Measurements from ENCODE around the gene SFRP2.

SFRP2 gene

DNA sequence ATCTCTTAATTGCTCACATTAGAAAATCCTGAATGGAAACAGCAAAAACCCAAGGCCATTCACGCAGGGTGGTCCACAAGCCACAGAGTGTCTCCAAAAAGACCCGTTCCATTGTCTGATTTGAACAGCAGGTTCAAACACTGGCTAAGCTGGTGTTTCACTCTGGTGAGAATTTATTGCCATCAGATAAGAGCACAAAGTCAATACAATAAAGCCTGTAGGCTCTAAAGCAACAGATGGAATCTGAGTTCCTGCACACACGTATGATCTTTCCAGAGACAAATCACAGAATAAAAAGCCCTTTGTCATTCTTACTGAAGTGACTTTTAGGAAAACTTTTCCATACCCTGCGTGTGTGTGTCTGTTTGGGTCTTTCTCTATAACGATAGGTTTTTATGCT is 5.1 kb upstream of the SFRP2 start:
- no peak for FAIRE-seq

DNA sequence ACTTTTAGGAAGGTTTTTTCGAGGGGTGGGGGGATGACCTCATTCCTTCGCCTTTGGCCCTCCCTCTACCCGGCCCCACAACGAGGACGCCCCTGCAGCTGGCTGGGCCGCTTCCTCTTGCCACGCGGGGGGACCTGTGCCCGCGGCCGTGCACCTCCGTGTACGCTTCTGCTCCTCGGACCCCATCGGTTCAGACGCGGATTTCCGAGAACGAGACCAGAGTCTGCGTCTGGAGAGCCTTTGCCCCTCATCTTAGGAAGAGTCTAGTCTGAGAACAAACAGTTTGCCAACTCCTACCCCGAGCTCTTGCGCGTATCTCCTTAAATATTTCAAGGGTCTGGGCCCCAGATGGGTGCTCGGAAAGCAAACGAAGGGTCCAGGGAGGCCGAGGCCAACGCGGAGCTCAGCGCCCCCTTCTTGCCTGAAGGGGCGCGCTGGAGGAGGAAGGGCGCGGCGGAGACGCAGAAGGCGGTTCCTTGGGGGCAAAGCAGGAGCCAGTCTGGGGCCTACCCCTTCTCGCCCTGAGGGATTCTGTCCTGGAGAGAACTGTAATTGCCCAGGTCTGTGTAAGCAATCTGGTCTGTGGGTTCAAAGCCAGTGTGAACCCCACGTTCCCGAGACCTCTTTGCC is 3.9 kb upstream of the SFRP2 start:
- FAIRE-seq, result no peak

DNA sequence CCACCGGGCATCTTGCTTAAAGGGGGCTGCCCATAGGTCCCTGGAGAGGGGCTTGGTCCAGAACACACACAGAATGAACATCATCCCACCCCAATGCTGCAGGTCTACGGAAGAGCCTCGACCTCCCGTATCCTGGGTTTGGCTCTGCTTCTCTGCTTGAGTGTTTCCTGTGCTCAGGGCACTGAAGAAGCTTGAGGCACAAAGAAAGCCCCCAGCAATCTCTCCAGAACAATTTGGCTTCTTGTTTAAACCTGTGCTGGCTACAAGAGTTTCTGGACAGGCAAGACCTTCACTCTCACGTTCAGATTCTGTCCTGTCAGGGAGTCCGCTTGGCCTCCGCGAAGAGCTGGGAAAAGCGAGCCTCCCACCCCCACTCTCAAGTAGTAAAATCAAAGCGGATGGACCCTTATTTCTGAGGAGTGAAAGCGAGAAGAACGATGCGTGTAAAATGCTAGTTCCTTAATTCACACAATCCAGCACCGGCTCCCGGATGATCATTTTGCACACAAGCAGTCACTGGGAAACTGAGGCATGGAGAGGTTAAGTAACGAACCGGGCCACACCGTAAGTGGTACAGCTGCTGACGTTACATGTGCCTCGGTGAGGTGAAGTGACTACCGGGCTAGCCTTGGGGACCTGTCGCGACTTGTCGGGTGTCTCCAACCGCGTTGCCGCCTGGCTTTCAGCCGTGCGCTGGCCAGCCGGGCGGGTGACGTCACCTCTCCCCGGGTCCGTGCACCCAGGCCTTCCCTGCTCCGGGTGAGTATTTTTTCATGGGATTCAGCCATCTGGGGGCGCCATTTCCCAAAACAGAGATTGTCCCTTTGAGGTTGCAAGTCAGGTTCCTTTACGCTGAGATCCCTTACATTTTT is 3.1 kb upstream of the SFRP2 start:
- no peak for FAIRE-seq

DNA sequence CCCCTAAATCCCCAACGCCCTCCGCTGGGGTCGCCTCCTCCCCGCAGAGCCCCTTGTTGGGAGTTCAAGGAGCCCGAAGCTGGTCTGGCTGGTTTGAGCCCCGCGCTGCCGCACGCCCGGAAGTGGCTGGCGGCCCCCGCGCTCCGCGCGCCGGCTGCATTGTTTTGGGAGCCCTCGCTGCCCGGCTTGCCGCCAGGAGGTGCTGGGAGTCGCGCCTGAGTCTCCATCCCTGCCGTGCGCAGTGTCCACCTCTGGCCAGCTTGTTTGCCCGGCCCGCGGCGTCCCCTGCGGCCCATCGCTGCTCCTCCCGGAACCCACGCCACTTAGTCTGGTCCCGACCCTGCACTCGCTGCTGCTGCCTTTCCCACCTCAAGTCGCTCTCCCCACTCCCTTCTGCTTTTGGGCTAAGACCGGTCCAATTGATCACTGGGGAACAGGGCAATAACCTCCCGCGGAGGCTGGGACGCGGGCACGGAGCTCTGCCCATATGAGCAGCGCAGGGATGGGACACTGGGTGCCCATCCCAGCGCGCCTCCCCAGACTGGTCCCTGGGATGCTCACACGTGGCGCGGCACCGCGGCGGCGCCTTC is 2.2 kb upstream of the SFRP2 start:
- no peak for FAIRE-seq

DNA sequence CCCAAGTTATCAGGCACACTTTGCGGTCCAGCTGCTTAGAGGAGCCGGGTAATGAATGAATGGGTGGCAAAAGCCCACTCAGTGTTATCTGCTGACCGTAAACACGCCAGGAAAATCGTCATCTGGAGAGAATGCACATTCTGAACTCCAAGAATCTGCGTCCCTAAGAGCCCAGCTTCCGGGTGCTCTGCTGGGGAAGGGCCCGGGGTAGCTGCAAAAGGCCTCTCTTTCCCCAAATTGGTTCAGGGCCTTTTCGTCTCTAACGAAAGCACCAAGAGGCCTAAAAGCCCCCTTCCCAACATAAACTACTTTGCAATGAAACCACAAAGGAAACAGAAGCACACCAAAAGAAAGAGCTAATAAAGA is 1.6 kb upstream of the SFRP2 start:
- FAIRE-seq, result no peak

DNA sequence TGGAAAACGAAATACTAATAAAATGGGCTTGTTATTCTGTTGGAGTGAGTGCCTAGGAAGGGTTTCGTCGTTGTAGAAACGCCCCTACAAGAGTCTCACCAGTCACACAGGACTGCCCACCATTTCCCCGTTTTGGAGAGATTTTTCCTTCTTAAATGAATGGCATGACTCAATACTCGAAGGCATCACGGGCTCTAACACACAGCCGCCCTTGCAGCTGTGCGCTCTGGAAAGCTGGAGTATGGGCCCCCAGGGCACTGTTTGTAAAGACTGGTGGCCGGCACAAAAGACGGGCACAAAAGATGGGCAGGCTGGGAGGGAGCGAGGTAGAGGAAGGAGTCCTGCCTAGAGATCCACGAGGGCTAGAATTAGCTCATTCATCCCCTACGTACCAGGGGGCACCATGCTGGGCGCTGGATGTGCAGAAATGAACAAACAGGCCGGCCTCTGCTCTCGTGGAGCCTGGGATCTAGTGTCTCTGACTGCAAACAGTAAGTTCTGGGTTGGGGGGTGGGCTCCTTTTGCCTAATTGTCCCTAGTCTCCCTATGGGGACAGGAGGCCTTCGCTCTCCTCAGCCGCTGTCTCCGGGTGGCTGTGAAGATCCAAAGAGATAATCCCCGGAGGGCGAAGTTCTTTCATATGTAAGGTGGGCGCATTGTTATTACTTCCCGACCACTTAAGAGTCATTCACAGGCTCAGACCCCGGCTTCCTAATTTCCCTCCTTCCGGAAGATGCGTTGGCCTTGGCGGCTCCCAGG is 1.0 kb upstream of the SFRP2 start:
- no peak for FAIRE-seq

DNA sequence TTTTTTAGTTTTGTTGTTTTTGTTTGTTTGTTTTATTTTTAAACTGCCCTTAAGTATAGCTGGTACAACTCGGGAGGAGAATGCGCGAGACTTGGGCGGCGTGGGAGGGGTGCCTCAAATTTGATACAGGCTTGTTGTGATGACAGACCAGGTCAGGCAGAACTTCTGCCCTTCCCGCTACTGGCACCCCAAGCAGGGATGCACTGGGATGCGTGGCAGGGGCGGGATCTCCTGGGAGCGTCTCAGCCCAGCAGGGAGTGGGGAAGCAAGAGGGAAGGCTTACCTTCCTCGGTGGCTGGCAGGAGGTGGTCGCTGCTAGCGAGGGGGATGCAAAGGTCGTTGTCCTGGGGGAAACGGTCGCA is 851 bp downstream of the SFRP2 start:
- FAIRE-seq, result no peak

DNA sequence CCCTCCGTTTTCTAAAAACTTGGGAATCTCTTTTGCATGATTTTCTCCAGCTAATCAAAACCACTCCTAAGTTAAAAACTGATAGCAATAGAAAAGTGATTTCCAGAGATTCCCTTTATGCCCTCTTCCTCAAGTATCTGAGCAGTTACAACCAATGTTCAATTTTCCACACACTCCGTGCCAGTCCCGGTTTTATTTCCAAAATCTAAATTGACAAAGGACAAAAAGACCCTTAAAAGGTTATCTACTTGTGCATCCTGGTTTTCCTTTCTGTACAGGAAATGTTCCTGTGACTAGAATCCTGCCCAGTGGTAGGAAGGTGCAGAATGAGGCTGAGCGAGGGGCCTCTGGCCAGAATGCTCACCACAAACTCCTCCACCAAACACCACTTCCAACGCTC is 1.3 kb downstream of the SFRP2 start:
- no peak for FAIRE-seq

DNA sequence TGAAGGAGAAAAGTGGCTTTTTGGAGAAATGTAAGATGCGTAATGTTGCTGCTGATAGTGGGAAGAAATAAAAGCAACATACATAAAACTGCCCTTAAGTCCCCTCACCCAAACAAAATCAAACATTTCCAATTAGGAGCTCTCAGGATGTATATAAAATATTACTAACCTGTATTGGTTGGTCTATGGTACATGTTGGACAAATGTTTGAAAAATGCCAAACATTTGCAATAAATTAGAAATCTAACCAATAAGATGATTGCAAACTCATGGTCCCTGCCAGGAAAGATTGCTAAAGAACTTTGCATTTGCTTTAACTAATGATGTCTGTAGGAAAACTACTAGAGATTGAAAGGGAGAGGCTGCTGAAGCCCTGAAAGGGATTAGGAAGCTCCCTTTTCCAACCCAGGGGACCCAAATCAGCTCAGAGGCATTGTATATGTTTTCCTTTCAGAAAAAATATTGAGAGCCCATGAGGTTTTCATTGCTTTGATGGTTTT is 1.8 kb downstream of the SFRP2 start:
- FAIRE-seq, result no peak

DNA sequence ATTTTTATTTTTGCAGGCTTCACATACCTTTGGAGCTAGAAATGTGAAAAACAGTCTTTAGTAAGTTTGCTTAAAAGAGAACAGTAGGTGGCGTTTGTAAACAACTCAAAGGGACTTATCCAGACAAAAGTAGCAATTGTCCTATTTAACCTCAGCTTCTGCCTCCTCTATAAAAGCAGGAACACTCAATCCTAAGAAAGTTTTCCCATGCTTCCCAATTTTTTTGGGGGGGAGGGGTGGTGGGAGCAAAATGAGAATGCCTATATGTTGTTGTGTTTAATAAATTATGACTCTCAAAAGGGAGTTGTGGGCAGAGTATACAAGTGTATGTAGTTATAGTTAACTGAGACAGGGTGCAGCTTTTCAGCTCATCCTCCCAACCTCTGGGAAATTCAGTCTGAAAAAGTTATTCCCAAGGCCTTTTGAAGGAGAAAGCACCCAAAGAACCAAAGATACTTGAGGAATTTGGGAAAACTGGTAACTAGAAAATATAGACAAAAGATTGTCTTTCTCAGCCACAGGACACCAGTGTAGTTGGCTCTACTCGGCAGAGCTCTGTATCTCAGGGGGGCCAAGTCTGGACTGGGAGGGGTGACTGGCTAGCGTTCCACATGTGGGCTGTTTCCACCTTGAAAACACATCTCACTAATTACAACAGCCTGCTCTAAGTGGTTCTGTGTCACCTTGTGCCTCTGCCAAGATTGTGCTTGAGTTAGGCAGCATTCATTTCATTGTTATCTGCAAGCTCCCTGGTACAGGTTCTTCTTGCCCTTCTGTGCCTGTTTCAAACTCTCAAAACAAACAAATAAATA is 2.8 kb downstream of the SFRP2 start:
- FAIRE-seq, result peak; percentile 83

DNA sequence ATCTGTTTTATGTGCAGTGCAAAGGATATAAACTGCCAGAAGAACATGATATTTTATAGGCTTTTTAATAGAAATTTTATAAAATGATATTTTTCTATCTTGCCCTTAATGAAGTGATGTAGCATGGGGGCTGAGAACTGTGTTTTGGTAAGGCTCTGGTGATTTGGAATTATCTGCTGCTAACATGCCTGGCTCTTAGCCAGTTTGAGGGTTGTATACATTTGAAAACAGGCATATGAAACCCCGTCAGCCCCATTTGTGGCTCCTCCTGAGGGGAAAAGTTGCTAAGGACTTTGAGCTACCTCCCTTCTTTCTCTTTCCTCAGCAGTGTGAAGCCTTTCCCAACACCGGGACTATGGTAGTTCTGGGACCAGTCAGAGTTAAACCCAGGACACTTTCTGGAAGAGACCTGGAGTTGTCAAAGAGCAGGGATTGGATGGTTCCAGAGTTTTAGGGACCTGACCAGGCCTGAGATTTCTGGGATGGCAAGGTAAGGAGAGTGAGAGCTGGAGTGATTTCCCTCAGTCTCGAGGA is 4.7 kb downstream of the SFRP2 start:
- FAIRE-seq, result no peak

DNA sequence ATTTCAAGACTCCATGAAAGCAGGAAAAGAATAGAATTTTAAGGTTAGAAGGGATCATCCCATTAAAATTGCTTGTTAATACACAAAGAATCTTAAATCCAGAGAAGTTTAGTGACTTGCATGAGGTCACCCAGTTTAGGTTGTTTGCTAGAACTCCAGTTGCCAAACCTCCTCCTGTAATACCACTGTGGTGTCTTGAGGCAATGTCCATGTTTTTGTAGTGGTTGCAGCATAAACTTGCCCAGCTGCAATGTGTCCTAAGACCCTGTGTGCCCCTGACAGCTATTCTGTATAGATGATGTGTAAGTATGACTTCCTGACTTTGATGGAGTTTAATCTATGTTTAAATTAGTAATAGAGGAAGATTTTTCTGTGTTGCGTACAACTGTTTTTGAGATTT is 6.3 kb downstream of the SFRP2 start:
- no peak for FAIRE-seq

DNA sequence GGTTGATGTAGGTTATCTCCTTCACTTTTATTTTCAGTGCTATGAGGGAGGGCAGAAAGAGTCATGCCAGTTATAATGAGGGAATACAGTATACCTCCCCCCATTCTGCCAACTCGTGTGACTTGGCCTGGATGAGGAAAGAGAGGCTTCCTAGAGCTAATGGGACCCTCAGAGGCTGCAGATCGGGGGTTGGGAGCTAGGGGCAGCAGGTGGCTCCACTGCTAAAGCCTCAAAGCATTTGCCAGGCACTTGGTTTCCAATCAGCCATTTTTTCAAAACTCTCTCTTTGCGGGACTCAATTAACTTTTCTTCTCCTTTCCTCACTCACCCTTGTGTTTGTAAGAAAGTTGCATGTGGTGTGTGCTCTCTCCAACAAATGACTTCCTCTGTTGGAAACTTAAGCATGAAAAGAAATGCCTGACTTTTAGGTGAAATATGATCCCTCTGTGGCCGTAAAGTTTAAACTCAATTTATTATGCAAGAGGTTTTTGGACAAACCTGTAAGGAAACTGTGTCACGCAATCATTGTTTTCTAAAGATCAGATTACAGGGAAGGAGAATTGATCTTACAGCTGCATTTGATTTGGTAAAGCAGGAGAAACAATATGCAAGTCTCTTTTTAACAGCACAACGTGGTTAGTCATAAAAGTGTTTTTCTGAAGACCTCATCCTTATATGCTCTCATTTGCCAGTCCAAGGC is 7.0 kb downstream of the SFRP2 start:
- no peak for FAIRE-seq

DNA sequence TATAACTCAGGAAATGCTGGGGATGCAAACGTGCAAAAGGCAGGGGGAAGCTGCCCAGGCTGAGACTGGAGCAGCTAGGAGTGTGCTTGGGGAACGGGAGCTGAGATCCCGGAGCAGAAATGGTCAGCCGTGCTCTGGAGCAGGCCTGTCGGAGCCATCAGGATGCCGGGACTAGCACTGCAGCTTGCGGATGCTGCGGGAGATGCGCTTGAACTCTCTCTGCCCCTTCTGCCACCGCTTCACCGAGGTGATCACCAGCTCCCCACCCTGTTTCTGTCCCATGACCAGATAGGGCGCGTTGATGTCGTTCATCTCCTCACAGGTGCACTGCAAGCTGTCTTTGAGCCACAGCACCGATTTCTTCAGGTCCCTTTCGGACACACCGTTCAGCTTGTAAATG is 7.6 kb downstream of the SFRP2 start:
- FAIRE-seq, result no peak

DNA sequence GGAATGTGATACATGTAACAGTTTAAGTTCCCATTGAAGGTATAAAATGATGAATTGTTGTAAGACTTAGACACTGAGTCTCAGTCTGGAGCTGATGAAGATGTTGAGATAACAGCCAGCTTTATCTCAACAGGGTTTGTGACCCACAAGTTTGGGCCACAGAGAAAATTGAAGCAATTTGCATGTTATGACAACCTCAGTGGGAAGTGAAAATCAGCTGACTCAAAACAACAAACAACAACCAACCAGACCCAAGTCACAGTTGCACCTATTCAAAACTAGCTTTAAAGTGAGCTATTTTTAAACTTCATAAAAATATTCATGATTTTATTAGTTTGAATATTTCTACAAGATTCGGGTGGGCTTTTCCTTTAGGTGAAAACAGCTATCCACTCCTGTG is 8.0 kb downstream of the SFRP2 start:
- no peak for FAIRE-seq

DNA sequence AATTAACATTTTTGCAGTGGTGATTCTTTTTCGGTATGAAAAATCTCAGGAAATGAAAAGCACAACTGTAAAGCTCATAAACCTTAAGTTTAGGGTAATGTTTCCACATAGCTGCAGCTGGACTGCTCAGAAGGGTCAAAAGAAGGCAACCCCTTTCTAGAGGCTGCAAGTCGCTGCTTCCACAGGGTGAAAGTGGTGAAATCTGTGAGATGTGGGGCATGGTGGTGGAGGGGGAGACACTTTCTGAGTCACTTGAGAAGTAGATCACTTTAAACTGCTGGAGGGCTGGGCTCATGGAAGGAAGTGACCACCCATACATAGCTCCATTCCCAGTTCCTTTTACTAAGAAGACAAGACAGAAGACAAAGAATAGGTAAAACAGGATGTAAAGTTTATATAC is 8.7 kb downstream of the SFRP2 start:
- FAIRE-seq, result no peak

DNA sequence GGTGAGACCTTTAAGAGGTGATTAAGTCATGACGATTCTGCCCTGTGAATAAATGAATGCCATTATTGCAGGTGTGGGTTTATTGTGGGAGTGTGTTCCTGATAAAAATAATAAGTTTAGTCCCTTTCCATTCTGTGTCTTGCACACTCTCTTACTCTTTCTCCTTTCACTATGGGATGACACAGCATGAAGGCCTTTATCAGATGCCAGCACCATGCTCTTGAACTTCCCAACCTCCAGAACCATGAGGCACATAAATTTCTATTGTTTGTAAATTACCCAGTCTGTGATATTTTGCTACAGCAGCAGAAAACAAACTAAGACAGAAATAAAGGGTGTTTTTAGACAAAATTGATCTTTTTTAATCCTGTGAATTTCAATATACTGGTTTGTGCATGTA is 10.5 kb downstream of the SFRP2 start:
- FAIRE-seq, result no peak

DNA sequence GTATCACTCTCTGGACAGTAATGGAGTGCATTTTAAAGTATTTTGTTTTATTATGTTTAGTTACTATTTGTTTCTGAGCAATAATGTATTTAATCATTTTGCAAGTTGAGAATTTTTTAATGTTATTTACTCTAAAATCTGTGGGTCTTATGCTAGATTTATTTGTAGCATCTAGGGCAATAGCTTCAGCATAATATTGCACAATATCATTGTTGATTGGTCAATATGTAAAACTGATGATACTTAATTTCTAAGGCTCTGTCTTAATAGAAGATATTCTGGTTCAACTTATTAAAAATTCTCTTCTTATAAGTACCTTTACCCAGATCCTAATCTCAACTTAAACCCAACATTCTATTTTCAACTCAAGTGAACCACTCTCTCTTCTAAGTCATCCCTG is 11.5 kb downstream of the SFRP2 start:
- FAIRE-seq, result no peak

DNA sequence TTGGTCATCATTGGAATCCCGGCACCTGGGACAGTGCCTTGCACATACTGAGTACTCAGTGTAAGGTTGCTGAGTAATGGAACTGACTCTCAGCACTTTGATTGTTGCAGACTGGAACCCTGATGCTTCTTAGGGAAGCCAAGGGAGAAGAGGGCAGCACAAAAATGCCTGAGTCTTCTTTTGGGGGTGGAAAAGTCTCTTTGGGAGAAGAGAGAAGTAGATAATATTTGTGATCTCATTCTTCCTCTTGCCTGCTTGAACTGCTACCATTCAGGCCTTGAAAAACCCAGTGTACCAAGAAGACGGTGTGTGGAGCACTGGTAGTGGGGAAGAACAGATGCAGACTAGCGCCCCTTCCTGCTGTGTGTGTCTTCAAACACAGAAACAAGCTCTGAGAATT is 12.3 kb downstream of the SFRP2 start:
- FAIRE-seq, result no peak

DNA sequence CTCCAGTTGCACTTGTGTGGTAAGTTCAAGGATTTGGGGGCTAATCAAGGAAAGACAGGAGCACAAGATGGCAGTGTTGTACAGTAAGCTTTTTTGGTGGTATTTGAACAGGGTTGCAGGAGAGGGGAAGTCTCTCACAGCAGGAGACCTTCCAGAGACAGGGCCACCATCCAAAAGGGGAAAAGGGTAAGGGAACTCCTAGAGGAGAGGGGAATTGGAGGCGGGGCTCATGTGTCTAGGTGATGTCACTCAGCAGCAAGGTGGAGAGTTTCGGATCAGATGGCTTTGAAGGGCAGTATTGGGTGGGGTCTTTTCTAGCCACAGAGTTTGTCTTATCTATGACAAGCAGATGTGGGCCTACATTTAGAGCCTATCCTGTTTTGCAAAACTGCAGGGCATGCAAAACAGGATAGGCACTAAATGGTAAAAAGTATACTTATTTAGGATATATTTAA is 15.6 kb downstream of the SFRP2 start:
- no peak for FAIRE-seq

DNA sequence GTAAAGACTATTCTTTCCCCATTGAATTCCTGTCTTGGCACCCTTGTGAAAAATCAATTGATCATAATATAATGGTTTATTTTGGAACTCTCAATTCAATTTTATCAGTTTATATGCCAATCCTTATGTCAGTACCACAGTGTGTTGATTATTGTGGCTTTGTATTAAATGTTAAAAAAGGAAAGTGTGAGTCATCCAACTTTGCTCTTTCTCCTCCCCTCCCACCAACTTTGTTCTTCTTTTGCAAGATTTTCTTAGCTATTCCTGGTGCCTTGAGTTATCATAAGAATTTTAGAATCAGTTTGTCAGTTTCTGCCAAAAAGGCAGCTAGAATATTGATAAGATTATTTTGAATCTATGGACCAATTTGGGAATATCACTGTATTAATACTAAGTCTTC is 17.8 kb downstream of the SFRP2 start:
- no peak for FAIRE-seq

DNA sequence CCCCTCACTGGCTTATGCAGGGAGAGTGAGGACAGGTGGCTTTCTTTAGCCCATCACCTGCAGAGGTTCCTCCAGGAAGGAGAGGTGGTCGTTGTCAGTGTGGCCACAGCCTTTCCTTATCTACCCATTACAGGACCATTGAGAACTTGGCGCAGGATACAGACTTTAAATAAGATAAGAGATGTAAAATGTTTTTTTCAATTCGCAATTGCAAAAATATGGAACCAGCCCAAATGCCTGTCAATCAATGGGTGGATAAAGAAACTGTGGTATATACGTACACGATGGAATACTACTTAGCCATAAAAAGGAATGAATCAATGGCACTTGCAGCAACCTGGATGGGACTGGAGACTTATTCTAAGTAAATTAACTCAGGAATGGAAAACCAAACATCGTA is 22.1 kb downstream of the SFRP2 start:
- no peak for FAIRE-seq
